ENCODE results near the gene EPHB3. TPM values are rescaled to one million over a fixed set of nuclear protein-coding genes. Genes with fewer than 3 reads are reported as not detected.

EPHB3 gene
- total and polyA plus RNA-seq, 2 donors = 5.1 to 28.0 TPM

Other genes starting within 250 kb of the EPHB3 start
- 117 TPM for gene EIF4G1, start 247.2 kb upstream of the EPHB3 start, total RNA-seq
- gene EIF4G1, start 247.2 kb upstream of the EPHB3 start, polyA plus RNA-seq = 224 TPM
- 15.9 TPM for gene FAM131A, start 224.2 kb upstream of the EPHB3 start, total RNA-seq
- gene FAM131A, start 224.2 kb upstream of the EPHB3 start, polyA plus RNA-seq = 31.0 TPM
- 4.7 TPM for gene CLCN2, start 200.2 kb upstream of the EPHB3 start, total RNA-seq
- 4.8 TPM for gene CLCN2, start 200.2 kb upstream of the EPHB3 start, polyA plus RNA-seq
- gene POLR2H, start 200.1 kb upstream of the EPHB3 start, total RNA-seq = 45.9 TPM
- gene POLR2H, start 200.1 kb upstream of the EPHB3 start, polyA plus RNA-seq = 59.7 TPM
- 0.32 TPM for gene THPO, start 183.6 kb upstream of the EPHB3 start, total RNA-seq
- gene THPO, start 183.6 kb upstream of the EPHB3 start, polyA plus RNA-seq = 0.60 TPM
- gene CHRD, start 181.7 kb upstream of the EPHB3 start, total RNA-seq = 9.1 TPM
- gene CHRD, start 181.7 kb upstream of the EPHB3 start, polyA plus RNA-seq = 11.5 TPM
- gene MAGEF1, start 150.3 kb downstream of the EPHB3 start, total RNA-seq = 26.3 TPM
- 54.2 TPM for gene MAGEF1, start 150.3 kb downstream of the EPHB3 start, polyA plus RNA-seq